ENCODE results near the gene CNMD.
"Not testable (repeated sequence)": the region's sequence is repeated elsewhere in the genome, so short reads cannot be mapped to it uniquely, and the experiment has no call there.

DNA sequence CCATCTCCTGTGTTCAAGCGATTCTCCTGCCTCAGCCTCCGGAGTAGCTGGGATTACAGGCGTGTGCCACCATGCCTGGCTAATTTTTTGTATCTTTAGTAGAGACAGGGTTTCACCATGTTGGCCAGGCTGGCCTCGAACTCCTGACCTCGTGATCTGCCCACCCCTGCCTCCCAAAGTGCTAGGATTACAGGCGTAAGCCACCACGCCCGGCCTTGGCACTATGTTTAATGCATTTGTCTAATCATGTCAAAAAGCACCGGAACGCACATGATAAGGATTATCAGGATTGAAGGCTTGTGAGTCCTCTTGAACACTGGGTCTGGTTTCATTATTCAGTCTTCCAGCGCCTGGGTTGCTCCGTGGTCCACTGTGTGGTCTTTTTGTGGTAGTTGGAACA, 31.4 kb downstream of the CNMD start:
- TF ChIP-seq, protein P1, sequence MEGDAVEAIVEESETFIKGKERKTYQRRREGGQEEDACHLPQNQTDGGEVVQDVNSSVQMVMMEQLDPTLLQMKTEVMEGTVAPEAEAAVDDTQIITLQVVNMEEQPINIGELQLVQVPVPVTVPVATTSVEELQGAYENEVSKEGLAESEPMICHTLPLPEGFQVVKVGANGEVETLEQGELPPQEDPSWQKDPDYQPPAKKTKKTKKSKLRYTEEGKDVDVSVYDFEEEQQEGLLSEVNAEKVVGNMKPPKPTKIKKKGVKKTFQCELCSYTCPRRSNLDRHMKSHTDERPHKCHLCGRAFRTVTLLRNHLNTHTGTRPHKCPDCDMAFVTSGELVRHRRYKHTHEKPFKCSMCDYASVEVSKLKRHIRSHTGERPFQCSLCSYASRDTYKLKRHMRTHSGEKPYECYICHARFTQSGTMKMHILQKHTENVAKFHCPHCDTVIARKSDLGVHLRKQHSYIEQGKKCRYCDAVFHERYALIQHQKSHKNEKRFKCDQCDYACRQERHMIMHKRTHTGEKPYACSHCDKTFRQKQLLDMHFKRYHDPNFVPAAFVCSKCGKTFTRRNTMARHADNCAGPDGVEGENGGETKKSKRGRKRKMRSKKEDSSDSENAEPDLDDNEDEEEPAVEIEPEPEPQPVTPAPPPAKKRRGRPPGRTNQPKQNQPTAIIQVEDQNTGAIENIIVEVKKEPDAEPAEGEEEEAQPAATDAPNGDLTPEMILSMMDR (IDR thresholded peaks at IDR 0.05; ENCODE audit: low read depth, low read length): not testable (repeated sequence)
- not testable (repeated sequence) for TF ChIP-seq POLR2A (IDR thresholded peaks at IDR 0.05; ENCODE audit: extremely low read depth, insufficient read length); MYC (IDR thresholded peaks at IDR 0.05; ENCODE audit: low read depth, low read length)
